Measurements from ENCODE around the gene CAAP1. TPM values are rescaled to one million over a fixed set of nuclear protein-coding genes. Genes with fewer than 3 reads are reported as not detected.

CAAP1 gene
- total RNA-seq, 1 donor from 2014 or later: 16.7 TPM

GRCh38 chr9:26913138-26913668, 20.6 kb upstream of the CAAP1 start:
- peaks cover 27% of the 10 kb centered on the region for H3K36me3 ChIP-seq (ENCODE audit: insufficient read depth, low read length)
- H3K4me1 ChIP-seq (ENCODE audit: insufficient read depth, low read length): no peaks in the 10 kb centered on the region
- TF ChIP-seq CTCF (IDR thresholded peaks at IDR 0.05; ENCODE audit: insufficient read depth, low read depth, low read length): no peak
- no peak for TF ChIP-seq EZH2 (IDR thresholded peaks at IDR 0.05; ENCODE audit: insufficient read depth, low read length)
- Mint-ChIP-seq H3K4me3 (ENCODE audit: unreplicated experiment) (no peak overlapping the region), H3K9me3 (ENCODE audit: unreplicated experiment) (no peaks in the 10 kb centered on the region), H3K27me3 (ENCODE audit: low read depth, unreplicated experiment) (no peaks in the 10 kb centered on the region), H3K4me1 (ENCODE audit: low read depth, unreplicated experiment) (no peaks in the 10 kb centered on the region), H3K36me3 (ENCODE audit: low read depth, unreplicated experiment) (peaks cover 4% of the 10 kb centered on the region), H3K27ac (ENCODE audit: unreplicated experiment) (no peak overlapping the region)
- no peak overlapping the region for H3K27ac ChIP-seq (ENCODE audit: low read depth, low read length)
- no peak overlapping the region for H3K9ac ChIP-seq (ENCODE audit: low read length)
- H4K20me1 ChIP-seq (ENCODE audit: insufficient read depth, low read length): peaks cover 4% of the 10 kb centered on the region
- no peak overlapping the region for H2AFZ ChIP-seq (ENCODE audit: low read depth, low read length)
- FAIRE-seq: no peak
- H3K4me2 ChIP-seq (ENCODE audit: low read length): no peak overlapping the region
- no peak for DNase-seq (ENCODE audit: low read depth)
- H3K4me3 ChIP-seq (ENCODE audit: insufficient read depth, low read depth, low read length): no peak overlapping the region
- H3K9me3 ChIP-seq (ENCODE audit: insufficient read depth, low read depth, low read length): no peaks in the 10 kb centered on the region
- H3K27me3 ChIP-seq (ENCODE audit: insufficient read depth, low read length): no peaks in the 10 kb centered on the region
- H3K79me2 ChIP-seq (ENCODE audit: insufficient read depth, low read length): no peaks in the 10 kb centered on the region

- Histone ChIP-seq H4K20me1 (ENCODE audit: insufficient read depth, low read length) (peaks cover 7% of the 10 kb centered on the region), H3K4me3 (ENCODE audit: insufficient read depth, low read depth, low read length) (no peak overlapping the region), H3K9ac (ENCODE audit: low read length) (no peak overlapping the region), H3K36me3 (ENCODE audit: insufficient read depth, low read length) (peaks cover 15% of the 10 kb centered on the region), H3K4me2 (ENCODE audit: low read length) (no peak overlapping the region), H2AFZ (ENCODE audit: low read depth, low read length) (no peak overlapping the region), H3K27me3 (ENCODE audit: insufficient read depth, low read length) (no peaks in the 10 kb centered on the region), H3K27ac (ENCODE audit: low read depth, low read length) (no peak overlapping the region), H3K4me1 (ENCODE audit: insufficient read depth, low read length) (no peaks in the 10 kb centered on the region), H3K9me3 (ENCODE audit: insufficient read depth, low read depth, low read length) (no peaks in the 10 kb centered on the region), H3K79me2 (ENCODE audit: insufficient read depth, low read length) (no peaks in the 10 kb centered on the region)
- DNase-seq (ENCODE audit: low read depth) (no peak), FAIRE-seq (no peak)
- no peaks in the 10 kb centered on the region for H3K9me3 Mint-ChIP-seq (ENCODE audit: unreplicated experiment)
- H3K36me3 Mint-ChIP-seq (ENCODE audit: low read depth, unreplicated experiment): peaks cover 6% of the 10 kb centered on the region
- H3K4me1 Mint-ChIP-seq (ENCODE audit: low read depth, unreplicated experiment): peaks cover 2% of the 10 kb centered on the region
- H3K27me3 Mint-ChIP-seq (ENCODE audit: low read depth, unreplicated experiment): no peaks in the 10 kb centered on the region
- no peak overlapping the region for H3K27ac Mint-ChIP-seq (ENCODE audit: unreplicated experiment)
- no peak overlapping the region for H3K4me3 Mint-ChIP-seq (ENCODE audit: unreplicated experiment)
- TF ChIP-seq EZH2 (IDR thresholded peaks at IDR 0.05; ENCODE audit: insufficient read depth, low read length) (no peak), CTCF (IDR thresholded peaks at IDR 0.05; ENCODE audit: insufficient read depth, low read depth, low read length) (no peak)
Observed at GRCh38 chr9:26904671-26905070, 12.1 kb upstream of the CAAP1 start.

GRCh38 chr9:26904070-26904469, 11.5 kb upstream of the CAAP1 start:
- Histone ChIP-seq H3K4me2 (ENCODE audit: low read length) (no peak overlapping the region), H3K36me3 (ENCODE audit: insufficient read depth, low read length) (peaks cover 15% of the 10 kb centered on the region), H3K4me3 (ENCODE audit: insufficient read depth, low read depth, low read length) (no peak overlapping the region), H3K27ac (ENCODE audit: low read depth, low read length) (no peak overlapping the region), H3K9me3 (ENCODE audit: insufficient read depth, low read depth, low read length) (no peaks in the 10 kb centered on the region), H3K9ac (ENCODE audit: low read length) (no peak overlapping the region), H3K4me1 (ENCODE audit: insufficient read depth, low read length) (no peaks in the 10 kb centered on the region), H4K20me1 (ENCODE audit: insufficient read depth, low read length) (peaks cover 7% of the 10 kb centered on the region), H2AFZ (ENCODE audit: low read depth, low read length) (no peak overlapping the region), H3K79me2 (ENCODE audit: insufficient read depth, low read length) (no peaks in the 10 kb centered on the region), H3K27me3 (ENCODE audit: insufficient read depth, low read length) (no peaks in the 10 kb centered on the region)
- H3K9me3 Mint-ChIP-seq (ENCODE audit: unreplicated experiment): no peaks in the 10 kb centered on the region
- H3K27ac Mint-ChIP-seq (ENCODE audit: unreplicated experiment): no peak overlapping the region
- FAIRE-seq (peak; percentile 20), DNase-seq (ENCODE audit: low read depth) (no peak)
- TF ChIP-seq EZH2 (IDR thresholded peaks at IDR 0.05; ENCODE audit: insufficient read depth, low read length): no peak
- TF ChIP-seq CTCF (IDR thresholded peaks at IDR 0.05; ENCODE audit: insufficient read depth, low read depth, low read length): no peak
- H3K27me3 Mint-ChIP-seq (ENCODE audit: low read depth, unreplicated experiment): no peaks in the 10 kb centered on the region
- no peak overlapping the region for H3K4me3 Mint-ChIP-seq (ENCODE audit: unreplicated experiment)
- peaks cover 2% of the 10 kb centered on the region for H3K4me1 Mint-ChIP-seq (ENCODE audit: low read depth, unreplicated experiment)
- peaks cover 6% of the 10 kb centered on the region for H3K36me3 Mint-ChIP-seq (ENCODE audit: low read depth, unreplicated experiment)
